HepG2 (cell line): Measurements from ENCODE around the gene CDHR4. TPM values are rescaled to one million over a fixed set of nuclear protein-coding genes. Genes with fewer than 3 reads are reported as not detected.

Experiments
- ATAC-seq: fragments of 200-7000 bp; cut with Tn5 transposase; 3 replicates; pipeline ENCODE4 v1.9.1; 2020; ENCODE audit warnings: mild to moderate bottlenecking, moderate library complexity
- BruUV-seq: library from RNA; stranded (reverse); fragments of 400-500 nt; replicated peaks from 2 replicates; lab custom pipeline; 2021; lab: Mats Ljungman, UMichigan
- CTCF ChIA-PET: fragments of 300-600 bp; formaldehyde crosslinking; extraction: SDS; loops from one replicate; lab custom pipeline; 2021; ENCODE audit warnings: low total read pairs, inconsistent platforms, low intra/inter-chr PET ratio; lab: Yijun Ruan, JAX
- POLR2A ChIA-PET: fragments of 350-600 bp; sonication (Branson Sonifier 250); formaldehyde crosslinking; loops from one replicate; lab custom pipeline; 2020; ENCODE audit warnings: antibody characterized with exemption, inconsistent platforms; lab: Yijun Ruan, JAX
- DNase-seq: peaks from one replicate; pipeline ENCODE4 v3.0.0-alpha.2; 2015; ENCODE audit warnings: low spot score
- FAIRE-seq: peaks from 3 replicates; lab custom pipeline; 2011; peaks lifted over from hg19 to GRCh38; lab: Jason Lieb, UNC
- H2AFZ ChIP-seq: one replicate; pipeline ENCODE4 v1.6.1; 2011; ENCODE audit warnings: low read length, inconsistent platforms
- H3K27ac ChIP-seq: fragments of 300-600 bp; 3 replicates; pipeline ENCODE4 v1.8.0; 2011; ENCODE audit warnings: mixed run types, mild to moderate bottlenecking, mixed read lengths, low read length, inconsistent platforms; ENCODE audit not compliant: insufficient read depth; ENCODE audit errors: extremely low read length
- H3K27me3 ChIP-seq, 2 experiments: fragments of 200-600 bp in 1 of 2; 2 replicates in 1 of 2; 3 replicates in 1 of 2; pipeline versions ENCODE4 v1.6.0 to v1.8.0; 2011; ENCODE audit warnings: low read length in 2 of 2, mild to moderate bottlenecking in 2 of 2, moderate library complexity in 2 of 2, inconsistent platforms in 1 of 2; ENCODE audit not compliant: insufficient read depth in 2 of 2, control insufficient read depth in 1 of 2
- H3K36me3 ChIP-seq, 2 experiments: fragments of 200-600 bp in 1 of 2; replicated peaks in 1 of 2; 2 replicates in 1 of 2; 3 replicates in 1 of 2; pipeline versions ENCODE4 v1.5.1 to v1.8.0; 2011; ENCODE audit warnings: low read length in 2 of 2, inconsistent platforms in 1 of 2; ENCODE audit not compliant: insufficient read depth in 2 of 2, control insufficient read depth in 1 of 2
- H3K4me1 ChIP-seq: 2 replicates; pipeline ENCODE4 v1.5.1; 2012; ENCODE audit warnings: low read length, inconsistent platforms; ENCODE audit not compliant: insufficient read depth
- H3K4me2 ChIP-seq: 2 replicates; pipeline ENCODE4 v1.6.0; 2011; ENCODE audit warnings: low read depth, low read length, inconsistent platforms
- H3K4me3 ChIP-seq, 3 experiments: fragments of 200-600 bp in 1 of 3; sonication (generic), shearing (Covaris generic) in 1 of 3; replicated peaks in 1 of 3; 2 replicates each; pipeline ENCODE4 v1.5.1; 2011 to 2016; ENCODE audit warnings: low read length in 3 of 3, inconsistent platforms in 2 of 3, low read depth in 2 of 3, mild to moderate bottlenecking in 2 of 3, control low read depth in 1 of 3, mixed read lengths in 1 of 3; ENCODE audit not compliant: insufficient read depth in 1 of 3
- H3K79me2 ChIP-seq: one replicate; pipeline ENCODE4 v1.6.1; 2011; ENCODE audit warnings: low read length, inconsistent platforms; ENCODE audit not compliant: insufficient read depth
- H3K9ac ChIP-seq: 2 replicates; pipeline ENCODE4 v1.6.0; 2011; ENCODE audit warnings: mild to moderate bottlenecking, low read depth, low read length, inconsistent platforms; ENCODE audit not compliant: insufficient read depth
- H3K9me3 ChIP-seq: 2 replicates; pipeline ENCODE4 v1.5.1; 2012; ENCODE audit warnings: mild to moderate bottlenecking, low read length
- H4K20me1 ChIP-seq: 2 replicates; pipeline ENCODE4 v1.6.0; 2011; ENCODE audit warnings: inconsistent platforms, mild to moderate bottlenecking, low read length, moderate library complexity; ENCODE audit not compliant: insufficient read depth
- FOXA3 ChIP-seq: IDR thresholded peaks from 2 replicates; pipeline ENCODE4 v1.6.1; 2016; ENCODE audit warnings: missing genetic modification reagents, missing compliant biosample characterization
- KLF16 ChIP-seq, 2 experiments: sonication (generic) in 1 of 2; formaldehyde crosslinking in 1 of 2; IDR thresholded peaks; 2 replicates each; pipeline versions ENCODE4 v1.6.1 to v1.8.0; 2016 to 2023; ENCODE audit warnings: missing genetic modification reagents in 2 of 2, missing compliant biosample characterization in 1 of 2
- NBN ChIP-seq: fragments of 450-650 bp; conservative IDR thresholded peaks from 2 replicates; pipeline ENCODE4 v1.6.1; 2017
- NFIB ChIP-seq: sonication (generic); formaldehyde crosslinking; IDR thresholded peaks from 2 replicates; pipeline ENCODE4 v1.9.0; 2021; ENCODE audit warnings: missing genetic modification reagents, mild to moderate bottlenecking, borderline replicate concordance
- POLR2G ChIP-seq: fragments of 200-400 bp; formaldehyde crosslinking; IDR thresholded peaks from 2 replicates; pipeline ENCODE4 v1.6.1; 2018; ENCODE audit warnings: mild to moderate bottlenecking, low read depth, low read length, moderate library complexity
- RCOR2 ChIP-seq: IDR thresholded peaks from 2 replicates; pipeline ENCODE4 v1.6.1; 2016; ENCODE audit warnings: missing biosample characterization, missing genetic modification reagents
- STAG1 ChIP-seq: sonication (generic); formaldehyde crosslinking; IDR thresholded peaks from 2 replicates; pipeline ENCODE4 v1.4.0; 2020; ENCODE audit warnings: missing genetic modification reagents
- SYNCRIP ChIP-seq: fragments of 200-400 bp; formaldehyde crosslinking; IDR thresholded peaks from 2 replicates; pipeline ENCODE4 v1.6.1; 2018; ENCODE audit warnings: mild to moderate bottlenecking, low read depth, low read length; ENCODE audit not compliant: insufficient read depth
- XRCC5 ChIP-seq: fragments of 200-400 bp; formaldehyde crosslinking; optimal IDR thresholded peaks from 2 replicates; pipeline ENCODE3; 2017; ENCODE audit warnings: mild to moderate bottlenecking, low read length
- ZBTB7A ChIP-seq: sonication (generic); formaldehyde crosslinking; IDR thresholded peaks from 2 replicates; pipeline ENCODE4 v1.8.0; 2022; ENCODE audit warnings: mild to moderate bottlenecking, missing genetic modification reagents
- ZNF253 ChIP-seq: sonication (generic); formaldehyde crosslinking; IDR thresholded peaks from 2 replicates; pipeline ENCODE4 v1.8.0; 2022; ENCODE audit warnings: mild to moderate bottlenecking, missing genetic modification reagents, borderline replicate concordance
- ZNF484 ChIP-seq: sonication (generic); formaldehyde crosslinking; IDR thresholded peaks from 2 replicates; pipeline ENCODE4 v1.5.1; 2020; ENCODE audit warnings: mild to moderate bottlenecking, low read depth, missing genetic modification reagents, borderline replicate concordance
- ZNF501 ChIP-seq: sonication (generic); formaldehyde crosslinking; IDR thresholded peaks from 2 replicates; pipeline ENCODE4 v1.5.1; 2020; ENCODE audit warnings: mild to moderate bottlenecking, moderate library complexity, missing genetic modification reagents
- ZNF512B ChIP-seq: sonication (generic); formaldehyde crosslinking; IDR thresholded peaks from 2 replicates; pipeline ENCODE4 v1.5.1; 2020; ENCODE audit warnings: missing genetic modification reagents, mild to moderate bottlenecking, borderline replicate concordance
- ZNF547 ChIP-seq: sonication (generic); formaldehyde crosslinking; IDR thresholded peaks from 2 replicates; pipeline ENCODE4 v1.5.1; 2020; ENCODE audit warnings: mild to moderate bottlenecking, missing genetic modification reagents
- ZNF589 ChIP-seq: sonication (generic); formaldehyde crosslinking; conservative IDR thresholded peaks from 2 replicates; pipeline ENCODE4 v1.8.0; 2022; ENCODE audit warnings: mild to moderate bottlenecking, moderate library complexity, missing genetic modification reagents
- ZNF674 ChIP-seq: sonication (generic); formaldehyde crosslinking; IDR thresholded peaks from 2 replicates; pipeline ENCODE4 v1.5.0; 2020; ENCODE audit warnings: low read depth, mild to moderate bottlenecking, missing genetic modification reagents
- WGBS: methylation state at CpG from one replicate; pipeline ENCODE4 v1.1.6; 2017; ENCODE audit warnings: low lambda C conversion rate; 5-methylcytosine and 5-hydroxymethylcytosine counted together
- in situ Hi-C: cut with HindIII; loops from 2 replicates; pipeline ENCODE4 v1.10.0; 2017; ENCODE audit warnings: low pct_unique_long_range_greater_than_20kb; ENCODE audit not compliant: extremely low pct_ligation_motif_present
- intact Hi-C: fragments of 100-400 bp; cut with micrococcal nuclease; formaldehyde crosslinking; loops from one replicate; pipeline ENCODE4 v1.10.0; 2022; ENCODE audit not compliant: unreplicated experiment
- polyA plus RNA-seq, 8 experiments: library from polyadenylated mRNA; depleted of rRNA in 3 of 8; stranded (reverse) in 7 of 8; unstranded in 1 of 8; fragments of >200 nt; fragmentation: Illumina TruSeq in 4 of 8; extraction: Trizol in 4 of 8; gene quantifications; 2 replicates each; pipeline versions ENCODE4 v1.2.1 to v1.2.3, GENCODE V29; 2011 to 2016; ENCODE audit warnings: low read depth in 4 of 8, missing spikeins in 1 of 8, mixed read lengths in 1 of 8; ENCODE audit not compliant: insufficient read depth in 1 of 8
- total RNA-seq, 5 experiments: library from RNA; depleted of rRNA; stranded (reverse); fragments of >200 nt; fragmentation: Illumina TruSeq; extraction: Trizol; gene quantifications; 2 replicates each; pipeline ENCODE4 v1.2.3, GENCODE V29; 2016; ENCODE audit warnings: low read depth in 1 of 5

CDHR4 gene
- total and polyA plus RNA-seq, 2 of the 13 experiments (the other 11 are each of a cell fraction or from before 2014, with no cell fraction given) = 0.21 TPM; not detected in 1

GRCh38 chr3:49841806-49842205 is 42.1 kb upstream of the CDHR4 start:
- POLR2A ChIA-PET = interaction anchor here (0.6 to 1.0 kb wide), 2 partner anchors 24 to 46 kb away, joined by 3 to 5 read pairs; no protein-coding TSS in a partner anchor
- no peak overlapping the region for H2AFZ ChIP-seq
- H3K9me3 ChIP-seq = no peaks in the 10 kb centered on the region
- H4K20me1 ChIP-seq = no peaks in the 10 kb centered on the region
- H3K9ac ChIP-seq = no peak overlapping the region
- H3K36me3 ChIP-seq = peaks cover 2 to 27% of the 10 kb centered on the region in 2 experiments; a peak in 3 of 5 replicates
- ATAC-seq = no peak
- H3K4me3 ChIP-seq = no peak overlapping the region
- no peak for DNase-seq
- BruUV-seq = no TSS peak
- TF ChIP-seq ZNF512B (CRISPR knock-in tag) = no peak
- no peak for TF ChIP-seq ZNF547 (CRISPR knock-in tag)
- no peak for TF ChIP-seq ZNF484 (CRISPR knock-in tag)
- in situ Hi-C loops (loop anchor here (5.0 kb wide), 2 partner anchors 35 to 65 kb away; no protein-coding TSS in a partner anchor), intact Hi-C loops (no loop called here)
- H3K79me2 ChIP-seq = no peaks in the 10 kb centered on the region
- WGBS = 92% methylated on average over 6 of the region's 7 CpGs
- H3K4me1 ChIP-seq = peaks cover 54% of the 10 kb centered on the region
- no peak for FAIRE-seq
- no peak overlapping the region for H3K27ac ChIP-seq
- H3K27me3 ChIP-seq = no peaks in the 10 kb centered on the region
- no peak overlapping the region for H3K4me2 ChIP-seq
- CTCF ChIA-PET = interaction anchor here (2.4 kb wide), 1 partner anchor 64 kb away, joined by 8 read pairs; no protein-coding TSS in a partner anchor

GRCh38 chr3:49841126-49841696 is 41.5 kb upstream of the CDHR4 start:
- Histone ChIP-seq H2AFZ (no peak overlapping the region), H3K4me1 (peaks cover 49% of the 10 kb centered on the region), H4K20me1 (no peaks in the 10 kb centered on the region), H3K27me3 (no peaks in the 10 kb centered on the region), H3K36me3 (peaks cover 4 to 27% of the 10 kb centered on the region in 2 experiments; a peak in 3 of 5 replicates), H3K4me2 (no peak overlapping the region), H3K9me3 (no peaks in the 10 kb centered on the region), H3K9ac (no peak overlapping the region), H3K79me2 (no peaks in the 10 kb centered on the region), H3K4me3 (no peak overlapping the region), H3K27ac (no peak overlapping the region)
- ATAC-seq (peak; percentile 11; the same call in 1 of the 3 replicates), FAIRE-seq (no peak), DNase-seq (no peak)
- no TSS peak for BruUV-seq
- CTCF ChIA-PET = interaction anchor here (2.4 kb wide), 1 partner anchor 65 kb away, joined by 8 read pairs; no protein-coding TSS in a partner anchor
- intact Hi-C loops (no loop called here), in situ Hi-C loops (loop anchor here (5.0 kb wide), 2 partner anchors 34 to 66 kb away; no protein-coding TSS in a partner anchor)
- POLR2A ChIA-PET = interaction anchor here (1.0 kb wide), 1 partner anchor 46 kb away, joined by 3 read pairs; no protein-coding TSS in a partner anchor
- TF ChIP-seq ZBTB7A = no peak
- TF ChIP-seq POLR2G = no peak
- TF ChIP-seq ZNF501 (CRISPR knock-in tag) = no peak
- no peak for TF ChIP-seq ZNF589 (CRISPR knock-in tag)
- no peak for TF ChIP-seq RCOR2
- TF ChIP-seq ZNF674 = no peak
- TF ChIP-seq SYNCRIP = no peak
- no peak for TF ChIP-seq KLF16 (CRISPR knock-in tag; IDR thresholded peaks at IDR 0.05)
- TF ChIP-seq NBN = no peak
- no peak for TF ChIP-seq ZNF253 (CRISPR knock-in tag)
- no peak for TF ChIP-seq NFIB (CRISPR knock-in tag)
- no peak for TF ChIP-seq FOXA3 (CRISPR knock-in tag)
- peak; percentile 61 for TF ChIP-seq XRCC5
- TF ChIP-seq STAG1 (CRISPR knock-in tag) = peak; percentile 83
